ENCODE data around the gene MPC2. TPM values are rescaled to one million over a fixed set of nuclear protein-coding genes. Genes with fewer than 3 reads are reported as not detected.

The MPC2 gene
- total and polyA plus RNA-seq, 3 donors from 2014 or later: 106 to 596 (median 185) TPM

- H3K36me3 ChIP-seq (ENCODE audit: low read depth, missing control alignments): no peaks in the 10 kb centered on the region
- no peak overlapping the region for H3K27ac ChIP-seq
- H3K9me3 ChIP-seq: no peaks in the 10 kb centered on the region
- H3K4me1 ChIP-seq: no peaks in the 10 kb centered on the region
- intact Hi-C loops (cut with DNase I; ENCODE audit: low total_unique reads): no loop called here
- H3K27me3 ChIP-seq: no peaks in the 10 kb centered on the region
- no peak for TF ChIP-seq CTCF (IDR thresholded peaks at IDR 0.05)
- no peak for TF ChIP-seq POLR2A (IDR thresholded peaks at IDR 0.05)
- DNase-seq: no peak
- WGBS, 2 donors: 83 to 92% methylated on average over 4 of the region's 4 CpGs
- no peak overlapping the region for H3K4me3 ChIP-seq
Measured at GRCh38 chr1:167904652-167905130, 32.2 kb downstream of the MPC2 start.

DNA sequence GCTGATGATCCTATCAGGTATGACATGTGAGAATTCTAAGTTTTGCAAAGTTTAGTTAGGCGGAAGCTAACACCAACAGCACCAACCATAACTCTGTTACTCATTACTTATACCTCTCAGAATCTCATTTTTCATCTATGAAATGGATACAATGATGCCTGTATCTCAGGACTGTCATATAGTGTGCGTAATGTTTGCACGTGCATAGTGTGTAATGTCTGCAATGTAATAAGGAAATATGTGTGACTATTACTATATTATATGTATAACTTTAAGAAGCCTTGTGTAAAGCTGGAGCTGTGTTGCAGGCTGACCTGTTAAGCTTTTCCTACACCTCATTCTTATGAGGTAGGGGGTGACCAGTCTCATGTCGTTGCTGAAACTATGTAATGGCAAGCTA lies 36.0 kb downstream of the MPC2 start:
- Histone ChIP-seq H3K36me3 (ENCODE audit: low read depth, missing control alignments) (no peaks in the 10 kb centered on the region), H3K4me3 (no peak overlapping the region), H3K4me1 (no peaks in the 10 kb centered on the region), H3K9me3 (no peaks in the 10 kb centered on the region), H3K27ac (no peak overlapping the region), H3K27me3 (no peaks in the 10 kb centered on the region)
- no peak for TF ChIP-seq CTCF (IDR thresholded peaks at IDR 0.05)
- no peak for TF ChIP-seq POLR2A (IDR thresholded peaks at IDR 0.05)
- WGBS, 2 donors: 90 to 93% methylated on average over 4 of the region's 4 CpGs
- DNase-seq: no peak
- intact Hi-C loops (cut with DNase I; ENCODE audit: low total_unique reads): no loop called here

GRCh38 chr1:167899253-167899681 lies 37.6 kb downstream of the MPC2 start:
- Histone ChIP-seq H3K9me3 (no peaks in the 10 kb centered on the region), H3K36me3 (ENCODE audit: low read depth, missing control alignments) (no peaks in the 10 kb centered on the region), H3K27ac (no peak overlapping the region), H3K27me3 (no peaks in the 10 kb centered on the region), H3K4me1 (no peaks in the 10 kb centered on the region), H3K4me3 (no peak overlapping the region)
- intact Hi-C loops (cut with DNase I; ENCODE audit: low total_unique reads): no loop called here
- TF ChIP-seq POLR2A (IDR thresholded peaks at IDR 0.05) (no peak), CTCF (IDR thresholded peaks at IDR 0.05) (no peak)
- no peak for DNase-seq
- WGBS, 2 donors: 59 to 69% methylated on average over 4 of the region's 4 CpGs

- H3K36me3 ChIP-seq (ENCODE audit: low read depth, missing control alignments): no peaks in the 10 kb centered on the region
- no peak overlapping the region for H3K27ac ChIP-seq
- no peaks in the 10 kb centered on the region for H3K9me3 ChIP-seq
- H3K4me1 ChIP-seq: no peaks in the 10 kb centered on the region
- WGBS, 2 donors: 91% methylated on average over 9 of the region's 9 CpGs
- no peak for DNase-seq
- intact Hi-C loops (cut with DNase I; ENCODE audit: low total_unique reads): no loop called here
- H3K27me3 ChIP-seq: no peaks in the 10 kb centered on the region
- H3K4me3 ChIP-seq: no peak overlapping the region
- TF ChIP-seq POLR2A (IDR thresholded peaks at IDR 0.05) (no peak), CTCF (IDR thresholded peaks at IDR 0.05) (no peak)
Measured at GRCh38 chr1:167898578-167899222, 38.2 kb downstream of the MPC2 start.

GRCh38 chr1:167893798-167894197 lies 43.1 kb downstream of the MPC2 start:
- Histone ChIP-seq H3K4me1 (no peaks in the 10 kb centered on the region), H3K4me3 (no peak overlapping the region), H3K27ac (no peak overlapping the region), H3K9me3 (no peaks in the 10 kb centered on the region), H3K27me3 (no peaks in the 10 kb centered on the region), H3K36me3 (ENCODE audit: low read depth, missing control alignments) (no peaks in the 10 kb centered on the region)
- TF ChIP-seq CTCF (IDR thresholded peaks at IDR 0.05) (no peak), POLR2A (IDR thresholded peaks at IDR 0.05) (no peak)
- WGBS, 2 donors: 83 to 88% methylated on average over 2 of the region's 2 CpGs
- intact Hi-C loops (cut with DNase I; ENCODE audit: low total_unique reads): no loop called here
- DNase-seq: no peak
